Measurements from ENCODE around the gene E2F6. TPM values are rescaled to one million over a fixed set of nuclear protein-coding genes. Genes with fewer than 3 reads are reported as not detected.
"Not testable (repeated sequence)": the region's sequence is repeated elsewhere in the genome, so short reads cannot be mapped to it uniquely, and the experiment has no call there.

E2F6 gene
- polyA plus RNA-seq, 10 donors, result 18.1 to 21.2 (median 19.3) TPM

DNA sequence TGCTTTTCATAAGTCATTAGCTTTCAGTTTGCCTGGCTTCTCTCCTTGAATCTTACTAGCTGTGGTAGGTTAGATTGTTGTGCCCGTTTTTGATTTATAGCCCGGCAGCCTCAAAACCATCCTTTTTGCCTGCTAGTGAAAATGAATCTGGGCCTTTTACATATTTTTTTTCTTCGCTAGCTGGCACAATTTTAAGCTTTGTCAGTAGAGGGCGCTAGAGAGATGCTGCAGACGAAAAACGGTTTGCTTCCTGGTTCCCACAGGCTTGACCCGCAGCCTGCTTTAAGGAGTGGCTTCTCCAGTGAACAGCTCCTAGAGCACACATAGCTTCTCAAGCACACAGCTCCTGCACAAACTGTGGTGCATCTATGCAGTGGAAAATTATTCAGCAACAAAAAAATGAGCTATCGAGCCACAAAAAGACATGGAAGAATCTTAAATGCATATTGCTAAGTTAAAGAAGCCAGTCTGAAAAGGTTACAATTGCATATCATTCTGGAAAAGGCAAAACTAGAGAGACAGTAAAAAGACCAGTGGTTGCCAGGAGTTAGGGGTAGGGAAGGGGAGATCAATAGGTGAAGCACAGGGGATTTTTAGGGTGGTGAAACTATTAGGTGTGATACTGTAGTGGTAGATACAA, 47.9 kb downstream of the E2F6 start:
- no peak for DNase-seq

DNA sequence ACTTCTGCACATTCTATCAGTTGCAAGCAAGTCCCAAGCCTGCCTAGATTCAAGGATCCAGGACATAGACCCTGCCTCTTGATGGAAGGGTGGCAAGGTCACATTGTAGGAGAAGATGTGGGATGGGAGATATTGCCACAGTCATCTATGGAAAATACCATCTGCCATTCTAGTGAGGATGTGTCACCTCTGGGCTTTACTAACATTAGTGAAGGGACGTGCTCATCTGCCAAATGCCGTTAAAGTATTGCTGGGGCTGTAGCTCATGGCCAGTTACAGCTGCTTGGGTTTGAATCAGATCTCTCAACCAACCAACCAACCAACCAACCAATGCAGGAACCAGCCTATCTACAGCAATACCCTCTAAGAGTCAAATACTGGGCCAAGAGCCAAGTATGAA, 49.0 kb downstream of the E2F6 start:
- no peak for DNase-seq

DNA sequence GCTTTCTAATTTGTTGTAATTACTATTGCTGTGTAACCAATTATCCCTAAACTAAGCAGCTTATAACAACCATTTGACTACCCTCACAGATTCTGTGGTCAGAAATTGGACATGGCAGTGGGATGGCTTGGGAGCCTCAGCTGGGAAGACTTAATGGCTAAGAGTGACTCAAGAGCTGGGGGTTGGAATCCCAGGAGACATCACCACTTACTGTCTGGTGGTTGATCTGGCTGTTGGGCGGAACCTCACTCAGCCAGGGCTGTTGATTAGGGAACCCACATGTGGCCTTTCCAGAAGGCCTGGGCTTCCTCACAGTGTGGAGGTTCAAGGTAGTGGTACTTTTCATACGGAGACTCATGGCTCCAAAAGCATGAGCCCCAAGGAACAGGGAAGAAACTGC, 49.8 kb downstream of the E2F6 start:
- no peak for DNase-seq

GRCh38 chr2:11414372-11415124, 51.4 kb downstream of the E2F6 start:
- no peak for DNase-seq

DNA sequence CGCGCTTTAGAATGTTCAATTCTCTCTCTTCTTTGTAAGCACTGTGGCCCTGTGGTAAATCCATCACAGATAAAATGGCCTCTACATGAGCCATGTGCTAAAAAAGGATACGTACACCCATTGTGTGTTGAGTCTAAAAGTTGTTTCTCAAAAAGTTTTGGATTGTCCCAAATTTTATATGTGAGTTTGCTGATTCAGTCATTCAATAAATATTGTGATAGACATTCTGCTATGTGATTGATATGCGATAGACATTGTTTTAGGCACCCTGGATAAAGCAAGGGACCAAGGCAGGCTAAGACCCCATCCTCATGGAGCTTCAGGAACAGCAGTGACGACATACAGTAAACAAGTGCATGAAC, 53.5 kb downstream of the E2F6 start:
- DNase-seq, result no peak

GRCh38 chr2:11411768-11412448, 54.1 kb downstream of the E2F6 start:
- peak; percentile 43 to 72 (median 60) for DNase-seq

GRCh38 chr2:11411244-11411643, 54.7 kb downstream of the E2F6 start:
- DNase-seq, result no peak

DNA sequence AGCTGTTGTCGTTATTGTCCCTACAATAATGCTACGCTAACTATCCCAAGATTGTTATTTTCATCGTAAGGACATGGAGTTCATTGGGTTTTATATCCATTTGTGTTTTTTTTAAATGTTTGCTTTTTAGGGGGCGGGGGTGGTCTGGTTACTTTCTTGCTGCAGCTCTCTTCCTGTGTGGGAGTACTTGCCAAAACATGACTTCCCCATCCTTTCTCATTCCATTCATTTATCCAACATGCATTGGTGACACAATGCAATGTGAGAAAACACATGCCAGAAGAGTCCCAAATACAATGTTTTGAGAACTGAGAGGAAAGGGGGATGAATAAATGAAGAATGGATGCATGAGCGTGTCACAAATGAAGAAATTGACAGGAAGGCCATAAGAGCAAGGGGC, 55.9 kb downstream of the E2F6 start:
- DNase-seq, result no peak

DNA sequence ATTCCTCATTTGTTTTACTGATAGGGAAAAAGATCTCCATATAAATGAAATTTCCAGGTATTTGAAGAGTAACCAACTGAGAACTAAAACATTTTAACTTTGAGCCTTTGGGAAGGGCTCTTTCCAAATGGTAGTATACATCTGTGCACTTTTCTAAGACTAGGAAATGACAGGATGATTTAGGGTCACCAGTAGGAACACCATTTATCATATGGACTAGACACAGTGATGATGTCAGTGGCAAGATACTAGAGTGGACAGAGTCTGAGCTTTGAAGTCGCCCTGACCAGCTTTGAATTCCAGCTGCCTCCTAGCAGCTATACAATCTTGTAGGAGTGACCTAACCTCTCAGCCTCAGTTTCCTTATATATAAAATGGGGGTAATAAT, 56.4 kb downstream of the E2F6 start:
- no peak for DNase-seq

DNA sequence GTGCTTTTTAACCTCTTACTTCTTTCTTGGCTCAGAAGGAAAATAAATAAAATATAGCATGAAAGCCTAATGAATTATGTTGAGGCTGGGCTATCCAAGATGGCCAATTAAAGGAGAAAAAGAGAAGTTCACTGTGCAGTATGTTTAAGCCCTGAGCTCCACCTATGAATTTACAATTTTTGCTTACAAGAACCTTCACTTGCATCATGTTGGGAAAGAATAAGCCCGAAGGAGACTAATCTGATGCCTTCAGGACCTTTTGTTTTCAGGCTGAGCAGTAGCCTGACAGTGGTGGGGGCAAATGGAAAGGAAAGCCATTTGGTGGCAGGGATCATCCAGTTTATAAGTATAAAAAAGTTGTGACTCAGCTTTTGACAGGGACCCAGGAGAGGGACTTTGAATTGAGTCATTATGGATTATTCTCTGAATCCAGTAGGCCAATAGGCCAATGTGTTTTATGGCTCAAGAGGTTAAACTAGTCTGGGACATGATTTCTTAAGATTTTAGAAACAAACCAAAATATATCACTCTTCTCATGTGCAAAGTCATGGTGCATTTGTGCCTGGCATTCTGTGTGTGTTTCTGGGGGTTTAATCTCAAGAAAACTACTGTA, 56.9 kb downstream of the E2F6 start:
- no peak for DNase-seq

DNA sequence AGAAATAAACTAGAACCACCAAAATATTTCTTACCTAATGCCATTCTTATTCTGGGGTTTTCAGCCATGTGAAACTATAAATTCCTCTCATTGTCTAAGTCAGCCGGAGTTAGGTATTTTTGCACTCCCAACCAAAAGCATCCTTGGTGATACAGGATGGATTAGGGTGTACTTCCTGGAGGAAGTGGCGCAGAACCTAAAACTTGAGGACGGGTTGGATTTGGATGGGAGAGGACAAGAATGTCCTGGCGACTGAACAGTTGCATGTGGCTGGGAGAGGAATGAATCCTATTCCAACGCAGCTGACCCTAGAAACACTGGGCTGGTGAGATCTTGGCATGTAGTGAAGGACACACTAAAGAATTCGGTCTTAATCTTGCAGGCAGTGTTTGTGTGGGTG, 58.5 kb downstream of the E2F6 start:
- DNase-seq, result no peak

- peak; percentile 63 to 86 (median 77) for DNase-seq
These were observed 59.0 kb downstream of the E2F6 start for GRCh38 chr2:11406958-11407381.

DNA sequence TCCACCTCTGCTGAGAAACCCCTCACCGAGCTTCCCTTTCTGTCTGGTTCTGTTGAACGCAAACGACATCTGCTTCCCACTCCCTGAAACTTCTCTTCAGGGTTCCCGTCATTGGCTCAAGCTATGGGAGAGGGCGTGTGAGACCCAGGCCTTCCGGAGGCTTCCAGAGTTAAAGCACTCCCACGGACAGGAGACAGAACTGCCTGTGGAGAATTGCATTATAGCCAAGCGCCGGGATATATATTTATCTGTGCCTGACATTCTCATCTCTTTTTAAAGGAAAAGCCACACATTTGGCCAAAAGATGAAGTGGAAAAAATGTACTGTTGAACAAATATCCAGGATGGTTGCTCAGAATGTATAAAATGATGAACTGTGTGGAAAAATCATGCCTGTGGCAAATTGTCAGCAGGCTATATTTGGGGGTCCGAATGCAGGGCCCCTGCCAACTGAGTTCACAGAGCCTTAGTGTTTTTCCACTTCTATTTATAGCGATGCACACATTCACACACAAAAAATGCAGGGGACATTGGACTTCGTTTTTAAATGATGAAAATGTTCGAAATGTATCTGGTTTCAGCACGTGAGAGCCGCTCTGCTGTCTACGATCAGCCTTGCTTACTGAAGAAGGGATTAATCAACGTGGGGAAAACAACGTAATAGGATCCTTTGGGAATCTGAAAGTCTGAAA, 59.5 kb downstream of the E2F6 start:
- peak; percentile 69 to 88 (median 70) for DNase-seq

GRCh38 chr2:11405599-11406266, 60.2 kb downstream of the E2F6 start:
- DNase-seq, result no peak

GRCh38 chr2:11405074-11405406, 60.9 kb downstream of the E2F6 start:
- DNase-seq, result not testable (repeated sequence)

GRCh38 chr2:11404376-11405073, 61.4 kb downstream of the E2F6 start:
- no peak for DNase-seq

GRCh38 chr2:11402436-11402835, 63.5 kb downstream of the E2F6 start:
- no peak for DNase-seq

DNA sequence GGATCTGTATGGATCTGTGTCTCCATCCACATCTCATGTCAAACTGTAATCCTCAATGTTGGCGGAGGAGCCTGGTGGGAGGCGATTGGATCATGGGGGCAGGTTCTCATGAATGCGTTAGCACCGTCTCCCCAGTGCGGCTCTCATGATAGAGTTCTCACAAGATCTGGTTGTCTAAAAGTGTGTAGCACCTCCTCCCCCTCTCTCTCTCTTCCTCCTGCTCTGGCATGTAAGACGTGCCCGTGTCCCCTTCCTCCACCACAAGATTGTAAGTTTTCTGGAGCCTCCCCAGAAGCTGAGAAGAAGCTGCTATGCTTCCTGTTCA, 66.6 kb downstream of the E2F6 start:
- DNase-seq, result no peak

DNA sequence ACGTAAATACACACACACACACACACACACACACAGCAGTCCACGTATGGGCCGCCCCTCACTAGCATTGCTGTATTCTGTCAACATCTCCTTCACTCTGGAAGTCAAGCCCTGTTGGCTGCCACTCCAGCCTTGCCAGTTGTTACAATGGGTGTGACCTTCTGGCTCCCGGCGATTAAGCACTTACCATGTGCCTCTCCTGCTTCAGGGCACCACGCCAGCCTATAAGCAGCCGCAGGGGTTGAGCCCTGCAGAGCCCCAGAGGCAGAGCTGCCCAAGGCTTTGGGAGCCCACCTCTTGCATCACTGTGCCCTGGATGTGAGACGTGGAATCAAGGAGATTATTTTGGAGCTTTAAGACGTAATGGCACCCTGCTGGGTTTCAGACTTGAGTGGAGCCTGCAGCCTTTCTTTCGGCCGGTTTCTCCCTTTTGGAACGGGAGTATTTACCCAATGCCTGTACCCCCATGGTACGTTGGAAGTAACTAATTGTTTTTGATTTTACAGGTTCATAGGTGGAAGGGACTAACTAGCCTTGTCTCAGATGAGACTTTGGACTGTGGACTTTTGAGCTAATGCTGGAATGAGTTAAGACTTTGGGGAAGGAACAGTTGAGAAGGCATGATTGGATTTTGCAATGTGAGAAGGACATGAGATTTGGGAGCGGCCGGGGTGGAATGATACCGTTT, 67.1 kb downstream of the E2F6 start:
- peak in 2 of 3 donors; percentile 58 to 61 for DNase-seq

DNA sequence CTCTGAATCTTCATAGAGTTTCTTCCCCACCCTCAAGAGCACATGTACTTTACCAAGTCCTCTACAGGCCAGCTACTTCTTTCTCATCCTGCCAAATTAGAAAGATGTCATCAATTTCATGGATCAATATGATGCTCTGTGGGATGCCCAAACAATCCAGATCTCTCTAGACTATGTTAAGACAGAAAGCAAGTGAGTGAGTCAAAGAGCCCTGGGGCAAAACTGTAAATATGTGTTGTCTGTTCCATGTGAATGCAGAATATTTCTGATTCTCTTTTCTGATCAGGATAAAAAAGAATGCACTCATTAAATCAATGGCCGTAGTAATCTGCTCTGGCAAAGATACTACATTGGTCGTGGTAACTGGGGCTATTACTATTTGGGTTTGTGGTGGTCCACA, 68.4 kb downstream of the E2F6 start:
- DNase-seq, result no peak
